Type B pancreatic cell (in vitro differentiated cells): ENCODE measurements around the gene FOXA2. TPM values are rescaled to one million over a fixed set of nuclear protein-coding genes. Genes with fewer than 3 reads are reported as not detected.

Source experiments
- DNase-seq: peaks from one replicate; pipeline ENCODE4 v3.0.0; 2021; ENCODE audit warnings: mixed read lengths; ENCODE audit not compliant: unreplicated experiment; ENCODE audit errors: extremely low spot score
- H3K27ac Mint-ChIP-seq: 2 replicates; pipeline ENCODE4 v1.8.0; 2021; ENCODE audit warnings: mild to moderate bottlenecking, mixed read lengths
- H3K27me3 Mint-ChIP-seq: 2 replicates; pipeline ENCODE4 v1.8.0; 2021; ENCODE audit warnings: mixed read lengths
- H3K36me3 Mint-ChIP-seq: 2 replicates; pipeline ENCODE4 v1.8.0; 2021; ENCODE audit warnings: mixed read lengths
- H3K4me1 Mint-ChIP-seq: one replicate; pipeline ENCODE4 v1.8.0; 2021; ENCODE audit warnings: mixed read lengths; ENCODE audit not compliant: unreplicated experiment
- H3K4me3 Mint-ChIP-seq: 2 replicates; pipeline ENCODE4 v1.8.0; 2021; ENCODE audit warnings: mild to moderate bottlenecking, mixed read lengths
- H3K9me3 Mint-ChIP-seq: 2 replicates; pipeline ENCODE4 v1.8.0; 2021; ENCODE audit warnings: mixed read lengths
- CTCF ChIP-seq: fragments of 200-600 bp; sonication (generic); conservative IDR thresholded peaks from 2 replicates; pipeline ENCODE4 v1.5.0; 2021; ENCODE audit warnings: antibody characterized with exemption, mild to moderate bottlenecking
- total RNA-seq: library from RNA; stranded (reverse); gene quantifications from 2 replicates; pipeline ENCODE4 v1.2.1, GENCODE V29; 2021; ENCODE audit warnings: low replicate concordance

FOXA2 gene
- total RNA-seq, 1 donor from 2014 or later = 17.5 TPM

- Mint-ChIP-seq H3K9me3 (no peaks in the 10 kb centered on the region), H3K27ac (peak overlapping the region; percentile 4), H3K36me3 (no peaks in the 10 kb centered on the region), H3K27me3 (peaks cover 98% of the 10 kb centered on the region), H3K4me3 (peak overlapping the region; percentile 63), H3K4me1 (peaks cover 17% of the 10 kb centered on the region)
- peak; percentile 71 for DNase-seq
- no peak for TF ChIP-seq CTCF
Measured at GRCh38 chr20:22568872-22569344, 15.5 kb downstream of the FOXA2 start.

- no peak for TF ChIP-seq CTCF
- peak overlapping the region; percentile 78 for H3K4me3 Mint-ChIP-seq
- H3K36me3 Mint-ChIP-seq = no peaks in the 10 kb centered on the region
- no peaks in the 10 kb centered on the region for H3K9me3 Mint-ChIP-seq
- peaks cover 17% of the 10 kb centered on the region for H3K4me1 Mint-ChIP-seq
- DNase-seq = no peak
- H3K27me3 Mint-ChIP-seq = peaks cover 98% of the 10 kb centered on the region
- peak overlapping the region; percentile 55 for H3K27ac Mint-ChIP-seq
Measured at GRCh38 chr20:22567944-22568871, 16.2 kb downstream of the FOXA2 start.

- H3K9me3 Mint-ChIP-seq = no peaks in the 10 kb centered on the region
- no peaks in the 10 kb centered on the region for H3K36me3 Mint-ChIP-seq
- no peak for TF ChIP-seq CTCF
- peak overlapping the region; percentile 43 for H3K4me3 Mint-ChIP-seq
- peaks cover 98% of the 10 kb centered on the region for H3K27me3 Mint-ChIP-seq
- H3K27ac Mint-ChIP-seq = peak overlapping the region; percentile 66
- no peak for DNase-seq
- peaks cover 21% of the 10 kb centered on the region for H3K4me1 Mint-ChIP-seq
Measured at GRCh38 chr20:22566876-22567658, 17.3 kb downstream of the FOXA2 start.

GRCh38 chr20:22563062-22563965 is 21.1 kb downstream of the FOXA2 start:
- TF ChIP-seq CTCF = no peak
- Mint-ChIP-seq H3K4me3 (peak overlapping the region; percentile 12), H3K4me1 (peaks cover 13% of the 10 kb centered on the region), H3K36me3 (no peaks in the 10 kb centered on the region), H3K9me3 (no peaks in the 10 kb centered on the region), H3K27me3 (peaks cover 100% of the 10 kb centered on the region), H3K27ac (no peak overlapping the region)
- no peak for DNase-seq

- peaks cover 9% of the 10 kb centered on the region for H3K4me1 Mint-ChIP-seq
- H3K4me3 Mint-ChIP-seq = no peak overlapping the region
- no peaks in the 10 kb centered on the region for H3K36me3 Mint-ChIP-seq
- H3K9me3 Mint-ChIP-seq = no peaks in the 10 kb centered on the region
- no peak overlapping the region for H3K27ac Mint-ChIP-seq
- DNase-seq = no peak
- peaks cover 99% of the 10 kb centered on the region for H3K27me3 Mint-ChIP-seq
- no peak for TF ChIP-seq CTCF
Measured at GRCh38 chr20:22562620-22563019, 21.8 kb downstream of the FOXA2 start.
